Measurements from ENCODE around the gene OLFML1.

- TF ChIP-seq FOXM1 (IDR thresholded peaks at IDR 0.05; ENCODE audit: borderline replicate concordance), result no peak
- no peak for TF ChIP-seq FOXA1 (IDR thresholded peaks at IDR 0.05)
- TF ChIP-seq SUZ12 (IDR thresholded peaks at IDR 0.05), result no peak
- TF ChIP-seq L3MBTL2 (conservative IDR thresholded peaks at IDR 0.05), result no peak
- TF ChIP-seq TARDBP (IDR thresholded peaks at IDR 0.05), result no peak
- no peak for TF ChIP-seq SP1 (IDR thresholded peaks at IDR 0.05)
- TF ChIP-seq ZNF384 (IDR thresholded peaks at IDR 0.05), result no peak
- TF ChIP-seq FOXK2 (IDR thresholded peaks at IDR 0.05), result no peak
- TF ChIP-seq NFRKB (IDR thresholded peaks at IDR 0.05), result no peak
- TF ChIP-seq ELF4 (IDR thresholded peaks at IDR 0.05), result no peak
Measured at GRCh38 chr11:7508087-7508486, 22.8 kb downstream of the OLFML1 start.
